ENCODE measurements around the gene THYN1.

The THYN1 gene

DNA sequence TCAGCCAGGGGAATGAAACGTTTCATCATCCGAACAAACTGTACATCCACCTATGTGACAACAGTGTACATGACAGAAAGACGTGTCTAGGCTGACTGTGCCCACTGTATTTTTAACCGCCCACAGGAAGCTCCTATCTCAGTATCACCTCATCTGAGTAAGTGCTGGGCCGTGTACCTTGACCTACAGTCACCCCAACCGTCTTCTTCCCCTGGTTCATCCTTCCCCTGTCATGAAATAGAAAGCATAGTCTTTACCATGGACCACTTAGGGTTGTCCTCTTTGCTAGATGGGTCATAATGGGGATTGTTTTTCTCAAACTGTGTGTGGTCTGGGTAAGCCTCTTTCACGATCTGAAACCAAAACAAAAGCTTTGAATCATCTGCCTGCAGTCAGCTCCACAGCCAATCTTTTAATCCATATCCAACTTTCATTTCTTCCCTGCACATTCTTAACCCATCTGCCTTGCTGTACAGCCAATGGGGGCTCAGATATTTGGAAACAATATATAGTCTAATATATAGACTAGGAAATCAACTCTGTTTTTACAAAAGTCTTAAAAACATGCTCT is 4.2 kb downstream of the THYN1 start:
- no peak for DNase-seq (ENCODE audit: low spot score)

DNA sequence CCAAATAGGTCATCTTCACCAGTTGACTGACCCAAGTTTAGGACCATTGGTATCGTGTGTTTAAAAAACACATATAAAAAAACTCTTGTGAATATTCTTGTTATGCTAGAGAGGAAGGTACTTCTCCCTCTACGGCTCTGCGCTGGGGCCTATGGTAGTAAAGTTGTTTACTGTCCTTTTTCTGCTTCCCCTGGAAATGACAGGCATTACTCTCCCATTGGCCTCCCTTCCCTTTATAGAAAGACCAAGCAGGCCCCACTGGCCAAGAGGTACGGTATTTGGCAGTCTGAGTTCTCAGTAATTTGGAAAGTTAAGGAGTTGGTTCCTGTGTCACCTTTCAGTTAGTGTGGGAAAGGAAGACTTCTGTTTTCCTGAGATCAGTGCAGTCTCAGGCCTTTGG is 6.5 kb downstream of the THYN1 start:
- DNase-seq (ENCODE audit: low spot score), result no peak

DNA sequence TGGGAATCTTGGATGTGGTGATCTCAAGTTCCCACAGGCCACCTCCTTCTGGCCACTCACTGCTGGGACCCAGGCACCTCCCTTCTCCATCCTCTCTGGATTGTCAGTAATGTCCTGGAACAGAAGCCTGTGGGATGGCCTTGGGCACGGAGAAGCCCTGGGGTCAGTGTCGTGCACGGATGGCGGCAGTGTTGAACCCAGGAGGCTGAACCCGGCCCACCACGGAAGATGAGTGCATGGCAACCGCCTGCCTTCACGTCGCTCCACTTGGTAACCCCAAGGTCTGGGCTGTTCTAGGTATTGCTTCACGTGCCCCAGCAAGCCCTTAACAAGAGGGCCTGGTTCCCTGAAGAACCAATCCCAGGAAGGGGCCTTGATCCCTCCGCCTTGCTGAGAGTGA is 7.1 kb downstream of the THYN1 start:
- no peak for DNase-seq (ENCODE audit: low spot score)

DNA sequence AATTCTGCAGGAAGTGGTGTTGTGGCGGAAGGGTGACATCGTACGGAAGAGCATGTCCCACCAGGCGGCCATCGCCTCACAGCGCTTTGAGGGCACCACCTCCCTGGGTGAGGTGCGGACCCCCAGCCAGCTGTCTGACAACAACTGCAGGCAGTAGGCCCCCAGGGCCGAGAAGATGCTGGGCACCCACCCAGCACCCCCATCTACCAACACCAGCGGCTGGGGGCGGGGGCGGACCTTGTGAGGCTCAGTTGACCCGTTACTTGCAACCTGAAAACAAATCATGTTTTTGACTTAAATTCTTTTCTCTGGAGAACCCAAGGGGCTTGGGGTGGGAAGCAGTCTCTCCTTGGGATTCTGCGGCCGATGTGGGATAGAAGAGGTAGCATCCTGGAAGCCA is 7.7 kb downstream of the THYN1 start:
- DNase-seq (ENCODE audit: low spot score), result no peak

DNA sequence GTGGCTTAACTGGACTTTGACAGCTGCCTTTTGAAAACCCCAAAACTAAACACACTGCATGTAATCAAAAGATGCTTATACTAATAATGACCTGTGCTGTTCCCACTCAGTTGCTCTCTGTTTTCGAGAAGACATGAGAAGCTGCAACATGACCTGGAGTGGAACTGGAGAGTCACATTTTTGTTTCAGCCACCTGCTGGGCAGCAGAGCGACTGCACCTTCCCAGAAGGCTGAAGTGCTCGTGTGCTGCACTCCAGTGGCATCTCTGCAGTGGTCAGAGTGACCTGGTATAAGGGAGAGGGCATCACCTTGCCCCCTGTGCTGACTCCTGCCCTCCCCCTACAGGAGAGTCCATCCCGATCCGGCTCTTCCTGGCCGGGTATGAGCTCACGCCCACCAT is 8.6 kb downstream of the THYN1 start:
- no peak for DNase-seq (ENCODE audit: low spot score)

DNA sequence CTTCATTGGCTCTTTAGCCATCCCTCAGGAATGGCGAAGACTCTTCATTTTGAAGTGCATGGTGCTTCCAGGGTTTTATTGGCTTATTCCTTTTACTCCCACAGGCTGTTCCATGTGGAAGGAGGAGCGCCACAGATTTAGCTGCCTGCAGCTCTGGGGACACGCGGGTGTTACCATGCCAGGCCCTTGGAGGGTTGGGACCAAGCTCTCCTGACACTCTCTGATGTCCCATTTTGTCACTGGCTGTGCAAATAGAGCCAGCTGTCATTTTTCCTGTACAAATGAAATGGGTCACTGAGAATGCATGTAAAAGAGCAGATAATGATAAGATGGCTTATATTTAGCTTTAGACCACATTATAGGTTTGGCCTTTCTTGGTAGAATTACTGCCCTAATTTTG is 9.2 kb downstream of the THYN1 start:
- DNase-seq (ENCODE audit: low spot score), result no peak

DNA sequence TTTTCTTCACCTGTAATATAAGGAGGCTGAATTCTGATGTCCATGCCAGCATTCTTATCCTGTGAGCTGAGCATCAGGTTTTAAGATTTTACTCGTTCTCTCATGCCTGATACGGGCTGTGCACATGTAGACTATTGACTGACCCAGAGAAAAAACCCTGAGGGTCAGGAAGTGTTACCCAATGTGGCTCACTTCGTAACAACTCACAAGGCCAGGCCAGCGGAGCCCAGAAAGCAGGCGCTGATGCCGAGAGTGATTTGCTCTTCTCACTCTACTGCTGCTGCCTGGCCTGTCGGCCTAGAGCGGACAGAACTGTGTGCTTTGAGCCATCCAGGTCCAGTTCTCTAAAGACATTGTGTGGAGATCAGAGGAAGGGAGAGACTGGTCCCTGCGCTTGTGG is 10.8 kb downstream of the THYN1 start:
- no peak for DNase-seq (ENCODE audit: low spot score)

DNA sequence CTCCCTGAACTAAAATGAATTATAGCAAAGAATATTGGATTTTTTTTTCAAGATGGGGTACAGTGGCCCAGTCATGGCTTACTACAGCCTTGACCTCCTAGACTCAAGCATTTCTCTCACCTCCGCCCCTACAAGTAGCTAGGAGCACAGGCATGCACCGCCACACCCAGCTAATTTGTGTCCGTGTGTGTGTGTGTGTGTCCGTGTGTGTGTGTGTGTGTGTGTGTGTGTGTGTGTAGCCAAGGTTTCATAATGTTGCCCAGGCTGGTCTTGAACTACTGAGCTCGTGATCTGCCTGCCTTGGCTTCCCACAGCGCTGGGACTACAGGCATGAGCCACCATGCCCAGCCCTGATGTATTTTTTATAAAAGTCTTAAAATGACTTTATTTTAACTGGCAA is 12.6 kb downstream of the THYN1 start:
- no peak for DNase-seq (ENCODE audit: low spot score)

DNA sequence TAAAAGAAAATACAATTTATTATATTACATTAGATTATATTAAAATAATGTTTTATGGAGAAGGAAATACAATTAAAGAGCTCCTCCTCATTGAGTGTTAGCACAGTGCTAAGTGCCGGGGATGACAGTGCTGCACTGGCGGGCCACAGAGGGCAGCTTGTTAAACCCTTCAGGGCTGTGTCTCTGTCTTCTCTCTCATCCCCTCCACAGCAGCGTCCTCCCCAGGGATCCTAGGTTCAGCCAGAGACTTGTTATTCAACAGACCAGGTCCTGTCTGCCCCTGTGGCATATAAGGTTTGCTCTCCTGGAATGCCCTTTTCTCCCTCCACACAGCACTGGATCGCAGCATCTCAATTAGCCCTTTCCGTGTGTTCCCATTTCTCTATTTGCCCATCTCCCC is 14.2 kb downstream of the THYN1 start:
- no peak for DNase-seq (ENCODE audit: low spot score)

DNA sequence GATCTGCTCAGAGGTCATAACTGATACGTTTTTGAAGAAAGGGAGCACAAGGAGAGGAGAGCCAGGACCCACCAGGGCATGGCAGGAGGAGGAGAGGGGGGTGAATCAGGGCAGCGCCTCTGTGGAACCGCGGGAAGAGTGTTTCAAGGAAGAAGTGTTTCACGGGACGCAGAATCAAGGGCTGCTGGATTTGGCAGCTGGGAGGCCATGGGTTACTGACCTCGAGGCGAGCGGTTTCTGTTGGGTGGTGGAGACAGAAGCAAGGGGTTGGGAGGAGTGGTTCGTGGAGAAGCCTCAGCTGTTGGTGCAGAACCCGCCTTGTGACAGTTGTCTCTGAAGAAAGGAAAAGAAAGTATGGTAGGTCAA is 15.6 kb downstream of the THYN1 start:
- DNase-seq (ENCODE audit: low spot score), result no peak

DNA sequence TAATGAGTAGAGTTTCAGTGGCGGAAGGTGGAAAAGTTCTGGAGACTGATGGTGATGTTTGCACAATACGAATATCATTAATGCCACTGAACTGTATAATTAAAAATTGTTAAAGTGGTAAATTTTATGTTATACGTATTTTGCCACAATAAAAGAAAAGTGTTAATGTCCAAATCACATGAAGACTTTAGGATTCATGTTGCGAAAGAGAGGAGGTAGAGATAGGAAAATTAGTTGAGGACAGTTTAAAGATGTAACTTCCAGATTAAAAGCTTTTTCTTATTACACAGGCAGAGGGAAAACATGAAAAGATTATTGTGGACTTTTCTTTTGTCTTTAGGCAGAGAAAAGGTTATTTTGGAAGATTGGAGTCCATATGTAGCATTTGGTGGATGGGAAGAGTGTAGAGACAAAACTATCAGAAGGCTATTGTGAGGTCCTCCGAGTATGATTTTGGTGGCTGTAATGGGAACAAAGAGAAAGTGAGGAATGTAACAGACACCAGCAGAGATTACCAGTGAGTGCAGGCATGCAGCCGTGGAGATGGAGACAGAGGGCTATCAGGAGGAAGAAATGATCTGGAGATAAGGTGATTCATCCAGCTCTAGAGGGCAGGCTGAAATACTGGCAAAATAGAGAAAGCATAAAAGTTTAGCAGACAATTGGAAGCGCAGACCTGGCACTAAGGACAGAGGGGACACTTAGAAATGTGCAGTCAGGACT is 16.2 kb downstream of the THYN1 start:
- DNase-seq (ENCODE audit: low spot score), result no peak

DNA sequence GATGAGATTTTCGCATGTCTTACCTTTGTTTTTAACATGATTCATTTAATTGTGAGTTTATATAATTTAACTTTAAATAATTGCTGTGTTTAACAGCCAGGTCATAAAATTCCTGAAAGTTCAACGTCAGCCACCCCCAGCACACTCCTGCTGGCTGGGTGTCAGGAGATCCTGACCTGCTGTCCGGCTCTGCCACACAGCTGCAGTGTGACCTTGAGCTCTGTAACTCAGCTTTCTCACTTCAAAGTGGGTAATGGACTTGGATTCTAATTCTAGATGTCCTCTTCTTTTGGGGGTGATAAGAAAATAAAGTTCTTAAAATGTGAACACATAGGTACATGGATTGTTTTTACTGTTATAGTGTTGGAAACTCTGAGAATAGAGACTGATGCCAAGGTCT is 17.8 kb downstream of the THYN1 start:
- DNase-seq (ENCODE audit: low spot score), result no peak

DNA sequence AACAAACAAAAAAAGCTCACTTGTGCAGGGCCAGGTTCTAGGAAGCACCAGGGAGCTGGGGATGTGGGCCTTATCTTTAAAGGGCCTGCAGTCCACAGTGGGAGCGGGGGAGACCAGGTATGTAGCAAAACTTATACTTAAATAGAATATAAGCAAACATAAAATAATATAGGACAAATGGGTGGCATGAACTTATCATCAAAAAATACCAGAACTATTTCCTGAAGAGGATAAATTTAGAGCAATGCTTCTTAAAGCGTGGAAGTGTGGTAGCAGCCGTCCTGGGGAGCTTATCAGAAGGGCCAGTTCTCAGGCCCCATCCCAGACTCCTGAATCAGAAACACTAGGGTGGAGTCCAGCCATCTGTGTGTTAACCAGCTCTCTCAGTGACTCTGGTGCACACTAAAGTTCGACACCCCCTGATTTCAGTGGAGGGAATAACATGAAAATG is 19.4 kb downstream of the THYN1 start:
- DNase-seq (ENCODE audit: low spot score), result no peak

DNA sequence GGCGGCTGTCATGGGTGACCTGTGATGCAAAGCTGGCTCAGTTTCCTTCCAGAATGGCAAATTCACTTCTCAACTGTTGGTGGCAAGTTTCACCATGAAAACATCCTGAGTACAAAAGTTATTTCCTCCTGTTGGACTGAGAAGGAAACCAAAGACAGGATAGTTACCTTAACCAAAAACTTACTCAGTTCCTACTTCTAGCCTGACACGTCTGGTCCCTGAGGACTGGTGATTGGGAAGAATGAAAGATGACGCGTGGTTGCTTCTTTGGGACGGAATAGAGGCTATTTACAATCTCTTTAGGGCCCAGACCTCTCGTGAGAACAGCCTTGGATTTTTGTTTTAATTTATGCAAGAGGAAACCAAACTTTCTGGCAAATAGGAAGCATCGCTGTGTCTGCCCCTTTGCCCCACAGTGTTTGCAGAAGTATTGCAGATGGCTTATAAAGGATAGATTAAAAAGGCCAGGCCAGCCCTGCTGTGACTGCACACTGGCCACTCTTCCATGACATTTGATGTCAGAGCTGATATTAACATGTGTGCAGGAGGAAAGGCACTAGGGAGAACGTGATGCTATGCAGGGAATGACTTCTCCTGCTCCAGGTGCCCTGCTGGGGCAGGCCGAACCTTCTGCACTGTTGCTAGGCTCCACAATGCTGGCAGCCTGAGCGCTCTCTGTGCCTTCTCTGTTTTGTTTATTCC is 21.0 kb downstream of the THYN1 start:
- DNase-seq (ENCODE audit: low spot score), result no peak

DNA sequence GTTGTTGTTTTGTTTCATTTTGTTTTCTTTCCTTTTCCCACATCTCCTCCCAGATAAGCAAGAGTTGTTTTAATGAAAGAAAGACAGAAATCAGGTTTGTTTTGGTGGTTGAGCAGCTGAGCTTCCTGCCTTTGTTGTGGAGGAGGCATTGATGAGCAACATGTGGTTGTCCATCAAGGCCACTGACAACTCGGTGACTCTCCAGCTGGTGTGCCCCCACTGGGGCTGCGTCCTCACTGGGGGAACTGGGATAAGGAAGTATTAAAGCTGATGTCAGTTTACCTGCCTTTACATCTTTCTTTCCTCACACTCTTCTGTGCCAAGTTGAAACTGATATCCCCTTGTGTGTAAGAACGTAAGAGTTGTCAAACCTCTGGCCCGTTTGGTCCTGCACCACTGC is 22.8 kb downstream of the THYN1 start:
- no peak for DNase-seq (ENCODE audit: low spot score)

DNA sequence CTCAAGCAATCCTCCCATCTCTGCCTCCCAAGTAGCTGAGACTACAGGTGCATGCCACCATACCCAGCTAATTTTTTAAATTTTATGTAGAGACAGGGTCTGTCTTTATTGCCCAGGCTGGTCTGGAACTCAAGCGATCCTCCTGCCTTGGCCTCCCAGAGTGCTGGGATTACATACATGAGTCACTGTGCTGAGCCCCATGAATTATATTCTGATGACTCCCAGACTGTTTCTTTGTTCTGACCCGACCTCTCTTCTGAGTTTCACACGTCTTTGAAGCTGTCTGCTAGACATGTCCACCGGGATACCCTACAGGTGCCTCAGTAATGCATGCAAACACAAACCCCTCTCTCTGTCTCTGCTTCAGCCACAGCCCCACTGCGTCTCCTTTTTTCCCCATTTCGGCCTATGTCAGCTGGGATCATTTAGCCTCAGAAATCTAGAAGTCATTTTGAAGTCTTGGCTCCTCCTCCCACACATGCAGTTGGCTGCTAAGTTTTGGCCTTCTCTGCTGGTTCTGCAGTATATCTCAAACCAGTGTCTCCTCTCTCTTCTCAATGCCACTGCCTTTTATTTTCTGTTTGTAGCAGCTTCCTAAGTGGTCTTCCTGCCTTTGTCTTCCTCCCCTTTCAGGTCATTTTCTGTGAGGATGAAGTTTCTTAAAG is 23.9 kb downstream of the THYN1 start:
- no peak for DNase-seq (ENCODE audit: low spot score)

DNA sequence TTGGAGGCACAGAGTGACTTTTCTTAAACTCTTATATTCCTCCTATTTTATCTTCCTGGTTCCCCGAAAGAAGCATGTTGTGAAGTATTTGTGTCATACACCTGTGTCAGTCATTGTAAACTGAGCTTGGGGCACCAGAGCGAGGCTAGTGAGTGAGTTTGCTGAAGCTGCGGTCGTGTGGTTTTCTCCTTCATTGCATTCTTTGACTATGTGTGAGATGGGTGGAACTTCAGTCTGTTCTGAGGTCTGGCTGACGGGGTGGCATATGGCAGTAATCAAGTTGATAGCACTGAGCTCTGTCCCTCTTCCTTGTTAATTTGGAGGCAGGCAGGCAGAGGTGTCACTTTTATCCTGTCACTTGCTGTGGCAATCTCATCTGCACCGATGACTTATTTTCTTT is 24.5 kb downstream of the THYN1 start:
- DNase-seq (ENCODE audit: low spot score), result no peak

DNA sequence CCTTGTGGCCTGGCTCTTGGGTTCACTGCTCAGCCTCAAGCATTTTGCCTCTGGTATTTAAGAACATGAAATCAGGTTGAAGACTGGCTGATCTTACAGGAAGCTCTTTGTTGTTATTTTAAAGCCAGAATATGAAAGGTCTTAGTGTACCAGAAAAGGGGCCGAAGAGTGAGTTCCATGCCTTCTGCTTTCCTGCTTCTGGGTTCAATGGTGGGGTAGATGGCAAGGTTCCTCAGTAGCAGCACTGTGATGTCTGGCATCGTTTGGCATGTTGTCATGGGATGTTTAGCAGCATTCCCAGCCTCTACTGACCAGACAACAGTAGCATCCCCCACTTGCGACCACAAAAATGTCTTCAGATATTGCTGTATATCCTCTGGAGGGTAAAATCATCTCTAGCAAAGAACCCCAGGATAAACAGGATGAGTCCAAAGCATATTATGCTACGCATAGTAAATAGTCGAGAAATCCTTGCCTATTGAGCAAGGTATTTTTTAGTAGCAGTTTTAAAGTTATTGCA is 26.3 kb downstream of the THYN1 start:
- DNase-seq (ENCODE audit: low spot score), result no peak

DNA sequence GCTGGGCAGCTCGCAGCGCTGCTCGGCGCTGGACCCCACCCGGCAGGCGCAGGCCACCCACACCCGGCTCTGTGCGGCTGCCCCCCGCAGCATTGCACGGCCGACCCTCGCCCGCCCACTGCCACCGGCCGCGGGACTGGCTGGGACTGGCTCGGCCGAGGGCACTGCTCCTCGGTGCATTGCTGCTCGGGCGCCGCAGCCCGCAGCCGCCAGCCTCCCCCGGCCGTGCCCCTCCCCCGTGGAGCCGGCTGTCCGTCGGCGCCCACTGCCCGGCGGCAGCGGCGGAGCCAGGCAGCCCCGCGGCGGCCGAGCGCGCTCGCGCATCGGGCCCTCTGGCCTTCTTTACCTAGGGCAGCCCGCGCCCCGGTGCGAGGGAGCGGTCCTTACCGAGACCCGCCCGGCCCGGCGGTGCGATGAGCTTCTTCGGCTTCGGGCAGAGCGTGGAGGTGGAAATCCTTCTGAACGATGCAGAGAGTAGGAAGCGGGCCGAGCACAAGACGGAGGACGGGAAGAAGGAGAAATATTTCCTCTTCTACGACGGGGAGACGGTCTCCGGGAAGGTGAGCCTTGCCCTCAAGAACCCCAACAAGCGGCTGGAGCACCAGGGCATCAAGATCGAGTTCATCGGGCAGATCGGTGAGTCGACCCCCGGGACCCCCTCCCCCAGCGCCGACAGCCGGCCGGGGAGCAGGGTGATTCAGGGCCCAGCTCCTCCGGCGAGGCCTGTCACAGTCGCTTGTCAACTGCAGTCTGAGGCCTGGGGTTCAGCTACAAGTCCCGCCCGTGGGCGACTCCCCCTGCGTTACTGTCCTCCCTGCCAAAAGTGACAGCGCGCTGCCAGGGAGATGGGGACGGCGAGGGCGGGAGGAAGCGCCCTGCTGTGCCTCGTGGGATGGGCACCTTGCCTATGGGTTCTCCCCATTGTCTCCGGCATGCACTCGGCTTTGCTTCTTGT is 28.2 kb downstream of the THYN1 start:
- DNase-seq (ENCODE audit: low spot score), result peak; percentile 64

DNA sequence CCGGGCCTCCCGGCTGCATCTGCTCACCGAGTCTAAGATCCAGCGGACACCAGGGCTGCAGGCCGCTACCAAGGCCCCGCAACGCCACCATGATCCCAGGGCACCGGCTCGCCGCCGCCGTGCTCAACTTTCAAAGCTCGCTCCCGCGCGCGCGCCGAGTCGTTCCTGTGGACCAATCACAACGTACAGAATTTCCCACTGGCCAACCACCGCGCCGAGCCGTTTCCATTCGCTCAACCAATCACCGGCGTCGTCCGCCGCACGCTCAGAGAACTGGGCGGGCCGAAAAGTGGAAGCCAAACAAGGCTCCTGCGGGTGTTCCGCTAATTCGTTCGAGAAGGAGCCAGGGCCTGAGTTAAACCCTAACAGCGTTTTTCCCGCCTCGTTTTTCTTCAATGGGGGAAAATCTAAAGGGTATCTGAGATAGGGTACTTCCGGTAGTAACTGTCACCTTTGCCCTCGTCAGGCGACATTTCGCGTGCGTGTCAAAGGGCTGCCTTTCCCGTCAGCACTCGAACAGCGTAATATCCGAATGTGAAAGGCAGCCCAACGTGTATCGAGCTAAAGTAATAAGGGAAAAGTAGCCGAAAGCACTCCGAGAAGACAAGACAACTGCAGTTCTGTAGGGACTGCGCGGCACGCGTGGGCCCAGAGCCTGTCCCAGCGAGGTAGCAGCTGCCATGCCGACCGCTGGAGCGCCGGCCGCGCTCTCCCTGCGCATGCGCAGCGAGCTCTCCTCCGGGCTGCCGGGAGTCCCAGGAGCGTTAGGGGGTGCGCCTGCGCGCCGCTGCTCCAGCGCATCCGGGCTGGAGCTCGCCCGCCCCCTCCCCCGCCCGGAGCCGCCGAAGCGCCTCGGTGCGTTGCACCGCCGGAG is 29.1 kb downstream of the THYN1 start, which contains the start of the genes NCAPD3 and VPS26B:
Gene NCAPD3, minus strand, starts transcription at position 132 of the 874 bp plus-strand sequence. Its CDS starts 41 bp downstream, at position 91.
Gene VPS26B, plus strand, starts transcription at position 836 of the 874 bp plus-strand sequence. CDS start 452 bp downstream, outside the sequence.
- peak; percentile 96 for DNase-seq (ENCODE audit: low spot score)

Data from pons (tissue), 1 donor.